ENCODE measurements around the gene TMEM17.

TMEM17 gene

DNA sequence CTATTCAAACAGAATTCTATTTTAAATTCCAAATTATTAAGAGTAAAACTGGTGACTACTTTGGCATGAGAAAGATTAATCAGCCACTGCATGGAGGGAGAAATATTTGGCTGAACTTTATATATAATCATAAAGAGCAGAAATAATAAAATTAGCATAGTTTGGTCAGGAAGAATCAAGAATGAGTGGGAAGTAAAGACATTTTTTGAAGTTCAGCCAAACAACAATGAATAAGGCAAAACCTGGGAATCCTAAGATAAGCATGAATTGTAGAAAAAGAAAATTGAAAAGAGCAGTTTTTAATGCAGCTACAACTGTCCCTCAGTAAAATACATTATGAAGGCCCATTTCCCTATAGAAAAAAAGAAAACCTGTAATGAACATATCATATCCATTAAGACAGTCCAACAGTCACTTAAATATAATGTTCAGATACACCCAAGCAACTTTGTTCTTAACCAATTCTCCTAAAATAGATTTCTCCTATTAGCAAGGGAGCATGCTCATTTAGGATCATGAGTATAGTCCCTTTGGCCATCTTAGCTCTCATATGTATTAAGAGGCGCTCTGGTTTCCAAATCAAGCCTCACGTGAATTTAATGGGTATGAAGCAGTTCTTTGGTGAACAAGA is 6.5 kb downstream of the TMEM17 start:
- no peak overlapping the region for H3K27ac Mint-ChIP-seq
- H3K4me1 Mint-ChIP-seq (ENCODE audit: low read depth) = no peaks in the 10 kb centered on the region
- peaks cover 17% of the 10 kb centered on the region for H3K27me3 Mint-ChIP-seq (ENCODE audit: low read depth)
- DNase-seq (ENCODE audit: low spot score) = no peak
- H3K36me3 Mint-ChIP-seq (ENCODE audit: low read depth) = no peaks in the 10 kb centered on the region
- no peak overlapping the region for H3K4me3 Mint-ChIP-seq
- no peaks in the 10 kb centered on the region for H3K9me3 Mint-ChIP-seq

- no peaks in the 10 kb centered on the region for H3K9me3 Mint-ChIP-seq
- no peaks in the 10 kb centered on the region for H3K36me3 Mint-ChIP-seq (ENCODE audit: low read depth)
- no peaks in the 10 kb centered on the region for H3K4me1 Mint-ChIP-seq (ENCODE audit: low read depth)
- DNase-seq (ENCODE audit: low spot score) = no peak
- no peak overlapping the region for H3K27ac Mint-ChIP-seq
- no peak overlapping the region for H3K4me3 Mint-ChIP-seq
- peaks cover 20% of the 10 kb centered on the region for H3K27me3 Mint-ChIP-seq (ENCODE audit: low read depth)
Measured at GRCh38 chr2:62498739-62499138, 7.3 kb downstream of the TMEM17 start.

- Mint-ChIP-seq H3K9me3 (no peaks in the 10 kb centered on the region), H3K27ac (no peak overlapping the region), H3K36me3 (ENCODE audit: low read depth) (no peaks in the 10 kb centered on the region), H3K4me3 (no peak overlapping the region), H3K4me1 (ENCODE audit: low read depth) (no peaks in the 10 kb centered on the region), H3K27me3 (ENCODE audit: low read depth) (peaks cover 14% of the 10 kb centered on the region)
- DNase-seq (ENCODE audit: low spot score) = no peak
Measured at GRCh38 chr2:62495761-62496160, 10.2 kb downstream of the TMEM17 start.

GRCh38 chr2:62492048-62492447 is 13.9 kb downstream of the TMEM17 start:
- Mint-ChIP-seq H3K27ac (no peak overlapping the region), H3K4me3 (no peak overlapping the region), H3K9me3 (no peaks in the 10 kb centered on the region), H3K36me3 (ENCODE audit: low read depth) (no peaks in the 10 kb centered on the region), H3K4me1 (ENCODE audit: low read depth) (no peaks in the 10 kb centered on the region), H3K27me3 (ENCODE audit: low read depth) (peaks cover 20% of the 10 kb centered on the region)
- no peak for DNase-seq (ENCODE audit: low spot score)

GRCh38 chr2:62489702-62490101 is 16.3 kb downstream of the TMEM17 start:
- Mint-ChIP-seq H3K27me3 (ENCODE audit: low read depth) (peaks cover 11% of the 10 kb centered on the region), H3K4me3 (no peak overlapping the region), H3K9me3 (no peaks in the 10 kb centered on the region), H3K4me1 (ENCODE audit: low read depth) (no peaks in the 10 kb centered on the region), H3K27ac (no peak overlapping the region), H3K36me3 (ENCODE audit: low read depth) (no peaks in the 10 kb centered on the region)
- no peak for DNase-seq (ENCODE audit: low spot score)

GRCh38 chr2:62489162-62489561 is 16.8 kb downstream of the TMEM17 start:
- no peaks in the 10 kb centered on the region for H3K4me1 Mint-ChIP-seq (ENCODE audit: low read depth)
- no peaks in the 10 kb centered on the region for H3K9me3 Mint-ChIP-seq
- H3K36me3 Mint-ChIP-seq (ENCODE audit: low read depth) = no peaks in the 10 kb centered on the region
- DNase-seq (ENCODE audit: low spot score) = no peak
- no peak overlapping the region for H3K4me3 Mint-ChIP-seq
- H3K27me3 Mint-ChIP-seq (ENCODE audit: low read depth) = peaks cover 11% of the 10 kb centered on the region
- H3K27ac Mint-ChIP-seq = no peak overlapping the region

GRCh38 chr2:62486439-62486765 is 19.6 kb downstream of the TMEM17 start:
- H3K27ac Mint-ChIP-seq = no peak overlapping the region
- H3K9me3 Mint-ChIP-seq = no peaks in the 10 kb centered on the region
- no peaks in the 10 kb centered on the region for H3K36me3 Mint-ChIP-seq (ENCODE audit: low read depth)
- DNase-seq (ENCODE audit: low spot score) = no peak
- H3K4me1 Mint-ChIP-seq (ENCODE audit: low read depth) = no peaks in the 10 kb centered on the region
- H3K27me3 Mint-ChIP-seq (ENCODE audit: low read depth) = peaks cover 7% of the 10 kb centered on the region
- no peak overlapping the region for H3K4me3 Mint-ChIP-seq

DNA sequence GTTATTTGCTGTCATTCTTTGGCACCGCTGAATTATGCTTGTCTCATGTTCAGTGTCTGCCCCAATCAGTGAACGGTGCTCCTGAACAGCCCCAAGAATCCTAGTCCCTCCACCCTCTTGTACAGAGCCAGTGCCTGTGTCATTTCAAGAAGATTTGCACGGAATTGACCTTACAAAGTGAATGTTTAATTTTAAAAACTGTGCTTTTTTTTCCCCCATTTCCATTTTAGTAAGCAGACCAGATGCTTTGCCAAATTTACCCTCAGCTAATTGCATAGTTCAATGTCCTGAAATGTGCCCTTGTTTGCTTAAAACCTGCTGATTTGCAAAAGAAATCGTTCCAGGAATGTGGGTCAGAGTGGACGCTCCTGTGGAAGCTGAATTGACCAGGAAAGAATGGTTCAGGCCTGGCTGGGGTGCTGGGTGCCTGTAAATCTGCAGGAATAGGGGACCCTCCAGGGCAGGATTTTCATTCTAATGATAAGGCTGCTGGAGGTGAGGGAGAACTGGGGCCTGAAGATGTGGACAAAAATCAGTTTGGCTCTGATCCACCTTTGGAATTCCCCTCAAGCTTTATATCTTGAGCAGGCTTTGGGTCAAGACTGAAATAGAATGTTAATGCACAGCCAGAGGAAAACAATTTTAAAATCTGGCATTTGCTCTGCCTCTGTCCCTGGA is 20.1 kb downstream of the TMEM17 start:
- Mint-ChIP-seq H3K4me3 (no peak overlapping the region), H3K4me1 (ENCODE audit: low read depth) (no peaks in the 10 kb centered on the region), H3K27ac (no peak overlapping the region), H3K9me3 (no peaks in the 10 kb centered on the region), H3K36me3 (ENCODE audit: low read depth) (no peaks in the 10 kb centered on the region), H3K27me3 (ENCODE audit: low read depth) (peaks cover 7% of the 10 kb centered on the region)
- no peak for DNase-seq (ENCODE audit: low spot score)

DNA sequence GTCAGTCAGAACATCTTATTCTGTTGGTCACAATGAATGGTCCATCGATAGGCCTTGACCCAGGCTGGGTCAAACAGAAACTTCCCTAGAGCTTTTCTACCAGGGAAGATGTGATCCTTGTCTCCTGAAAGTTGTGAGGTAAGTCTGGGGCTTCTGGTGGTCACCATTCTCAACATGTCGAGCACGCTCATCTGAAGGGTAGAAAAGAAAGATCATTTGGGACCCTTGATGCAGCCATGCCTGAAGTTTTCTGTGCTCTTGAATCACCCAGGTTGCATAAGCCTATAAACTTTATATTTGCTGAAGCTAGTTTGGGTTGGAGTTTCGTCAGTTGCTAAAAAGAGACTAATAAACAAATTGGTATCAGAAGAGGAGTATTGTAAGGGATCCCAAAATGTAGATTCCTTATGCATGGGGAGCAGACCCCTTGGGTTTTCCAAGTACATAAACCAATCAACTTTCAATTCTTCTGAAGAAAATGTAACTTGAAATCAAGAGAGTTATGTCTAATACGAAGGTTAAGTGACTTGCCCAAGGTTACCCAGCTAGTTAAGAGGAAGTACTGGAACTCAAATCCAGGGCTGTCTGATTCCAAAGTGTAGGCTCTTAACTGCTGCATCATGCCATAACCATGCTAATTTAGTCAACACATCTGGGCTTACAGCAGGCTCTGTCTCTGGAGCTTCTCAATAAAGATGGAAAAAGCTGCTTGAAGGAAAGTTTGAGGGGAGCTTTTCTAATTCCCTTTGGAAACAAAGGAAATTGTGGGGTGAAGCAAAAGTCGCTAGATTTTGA is 23.2 kb downstream of the TMEM17 start:
- H3K9me3 Mint-ChIP-seq = no peaks in the 10 kb centered on the region
- peaks cover 10% of the 10 kb centered on the region for H3K27me3 Mint-ChIP-seq (ENCODE audit: low read depth)
- H3K4me3 Mint-ChIP-seq = no peak overlapping the region
- no peak for DNase-seq (ENCODE audit: low spot score)
- no peak overlapping the region for H3K27ac Mint-ChIP-seq
- no peaks in the 10 kb centered on the region for H3K36me3 Mint-ChIP-seq (ENCODE audit: low read depth)
- H3K4me1 Mint-ChIP-seq (ENCODE audit: low read depth) = no peaks in the 10 kb centered on the region

- Mint-ChIP-seq H3K4me3 (no peak overlapping the region), H3K9me3 (no peaks in the 10 kb centered on the region), H3K27ac (no peak overlapping the region), H3K27me3 (ENCODE audit: low read depth) (peaks cover 10% of the 10 kb centered on the region), H3K36me3 (ENCODE audit: low read depth) (no peaks in the 10 kb centered on the region), H3K4me1 (ENCODE audit: low read depth) (no peaks in the 10 kb centered on the region)
- no peak for DNase-seq (ENCODE audit: low spot score)
Measured at GRCh38 chr2:62479917-62480316, 26.1 kb downstream of the TMEM17 start.

DNA sequence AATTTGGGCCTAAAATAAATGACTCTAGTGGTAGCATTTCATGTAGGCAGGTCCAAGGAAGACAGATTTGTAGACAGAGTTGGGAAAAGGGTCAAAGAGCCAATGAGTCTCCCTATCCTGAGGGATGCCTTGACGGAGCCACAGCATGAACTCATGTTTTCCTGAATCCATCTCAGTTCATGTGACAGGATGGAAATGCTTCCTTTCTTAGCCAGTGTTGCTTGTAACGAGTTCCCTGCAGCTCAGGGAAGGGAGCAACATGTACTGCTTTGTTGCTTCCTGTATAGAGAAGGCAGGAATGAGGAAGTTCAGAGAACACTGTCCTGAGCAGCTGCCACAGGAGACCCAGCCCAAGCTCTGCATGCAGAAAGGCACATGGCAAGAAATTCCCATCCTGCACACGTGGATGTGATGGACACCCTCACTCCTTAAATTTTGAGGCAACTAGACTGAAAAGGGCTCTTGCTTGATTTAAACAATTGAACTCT is 27.9 kb downstream of the TMEM17 start:
- Mint-ChIP-seq H3K36me3 (ENCODE audit: low read depth) (no peaks in the 10 kb centered on the region), H3K4me3 (no peak overlapping the region), H3K4me1 (ENCODE audit: low read depth) (no peaks in the 10 kb centered on the region), H3K27me3 (ENCODE audit: low read depth) (peaks cover 18% of the 10 kb centered on the region), H3K27ac (no peak overlapping the region), H3K9me3 (no peaks in the 10 kb centered on the region)
- no peak for DNase-seq (ENCODE audit: low spot score)

DNA sequence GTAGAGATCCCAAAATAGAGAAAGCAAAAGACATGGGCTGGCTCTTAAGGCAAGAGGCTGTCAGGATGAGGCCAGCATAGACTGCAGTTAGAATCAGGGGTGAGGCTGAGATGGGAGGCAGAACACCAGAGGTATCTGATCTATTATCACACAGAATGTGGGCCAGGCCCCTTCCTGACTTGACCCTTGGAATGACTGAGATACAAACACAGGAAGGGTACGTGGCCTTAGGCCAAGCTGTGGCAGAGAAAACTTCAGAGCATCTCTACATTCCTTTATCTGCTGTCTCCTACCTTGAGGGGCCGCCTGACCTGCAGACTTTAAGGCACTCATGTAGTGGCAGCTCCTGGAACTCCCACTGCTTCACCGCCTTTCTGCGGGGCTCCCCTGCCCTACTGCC is 28.4 kb downstream of the TMEM17 start:
- H3K27me3 Mint-ChIP-seq (ENCODE audit: low read depth) = peaks cover 19% of the 10 kb centered on the region
- H3K4me3 Mint-ChIP-seq = no peak overlapping the region
- no peaks in the 10 kb centered on the region for H3K4me1 Mint-ChIP-seq (ENCODE audit: low read depth)
- no peaks in the 10 kb centered on the region for H3K9me3 Mint-ChIP-seq
- H3K27ac Mint-ChIP-seq = no peak overlapping the region
- no peak for DNase-seq (ENCODE audit: low spot score)
- H3K36me3 Mint-ChIP-seq (ENCODE audit: low read depth) = no peaks in the 10 kb centered on the region

DNA sequence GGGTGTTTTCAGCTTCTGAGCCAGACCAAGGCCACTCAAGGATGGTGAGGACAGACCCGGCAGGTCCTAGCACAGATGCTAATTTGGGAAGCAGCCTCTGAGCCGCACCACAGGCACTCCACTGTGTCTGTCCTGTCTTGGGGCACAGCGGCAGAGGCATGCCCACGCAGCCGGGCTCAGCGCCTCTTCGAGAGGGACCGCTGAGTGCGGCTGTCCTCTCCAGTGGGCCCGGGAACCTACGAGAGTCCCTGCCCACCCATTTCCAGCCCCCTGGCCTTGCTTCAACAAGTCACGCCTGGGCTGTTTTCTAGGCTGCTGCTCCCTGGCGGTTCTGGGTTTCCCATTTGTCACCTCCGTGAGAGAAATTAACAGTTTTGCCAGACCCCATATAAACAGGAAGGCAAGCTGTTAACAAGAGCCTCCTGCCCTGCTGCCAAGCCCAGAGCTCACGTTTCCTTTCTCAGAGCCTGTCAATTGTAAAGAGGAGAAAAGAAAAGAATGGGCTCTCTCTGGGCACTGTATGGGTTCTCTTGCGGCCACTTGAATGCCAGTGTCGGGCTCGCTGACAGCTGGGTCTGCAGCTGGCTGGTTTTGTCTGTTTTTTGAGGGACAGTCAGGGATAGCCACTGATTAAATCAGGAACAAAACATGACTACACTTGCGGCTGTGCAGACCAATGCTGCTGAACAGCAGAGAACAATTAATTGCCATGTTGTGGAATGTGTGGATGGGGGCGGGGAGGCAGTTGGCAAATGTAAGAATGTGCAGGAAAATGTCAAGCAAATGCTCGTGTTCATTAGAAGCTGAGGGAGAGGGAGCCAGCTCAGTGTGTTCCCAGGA is 30.6 kb downstream of the TMEM17 start:
- H3K27me3 Mint-ChIP-seq (ENCODE audit: low read depth) = peaks cover 31% of the 10 kb centered on the region
- H3K36me3 Mint-ChIP-seq (ENCODE audit: low read depth) = no peaks in the 10 kb centered on the region
- H3K4me3 Mint-ChIP-seq = no peak overlapping the region
- H3K4me1 Mint-ChIP-seq (ENCODE audit: low read depth) = no peaks in the 10 kb centered on the region
- DNase-seq (ENCODE audit: low spot score) = no peak
- H3K27ac Mint-ChIP-seq = no peak overlapping the region
- H3K9me3 Mint-ChIP-seq = no peaks in the 10 kb centered on the region

GRCh38 chr2:62474176-62474575 is 31.8 kb downstream of the TMEM17 start:
- no peak overlapping the region for H3K4me3 Mint-ChIP-seq
- H3K27me3 Mint-ChIP-seq (ENCODE audit: low read depth) = peaks cover 26% of the 10 kb centered on the region
- H3K9me3 Mint-ChIP-seq = no peaks in the 10 kb centered on the region
- H3K36me3 Mint-ChIP-seq (ENCODE audit: low read depth) = no peaks in the 10 kb centered on the region
- no peak for DNase-seq (ENCODE audit: low spot score)
- no peaks in the 10 kb centered on the region for H3K4me1 Mint-ChIP-seq (ENCODE audit: low read depth)
- no peak overlapping the region for H3K27ac Mint-ChIP-seq

Data from T-helper 2 cell treated with Interferon-gamma antibody and Interleukin-4, amounts not matched to agents 5 μg/mL and 100 μg/mL, for 36 hours (primary cell).